ENCODE results near the gene CRAMP1. TPM values are rescaled to one million over a fixed set of nuclear protein-coding genes. Genes with fewer than 3 reads are reported as not detected.

CRAMP1 gene
- total RNA-seq, 1 donor from 2014 or later, result 10.0 TPM

DNA sequence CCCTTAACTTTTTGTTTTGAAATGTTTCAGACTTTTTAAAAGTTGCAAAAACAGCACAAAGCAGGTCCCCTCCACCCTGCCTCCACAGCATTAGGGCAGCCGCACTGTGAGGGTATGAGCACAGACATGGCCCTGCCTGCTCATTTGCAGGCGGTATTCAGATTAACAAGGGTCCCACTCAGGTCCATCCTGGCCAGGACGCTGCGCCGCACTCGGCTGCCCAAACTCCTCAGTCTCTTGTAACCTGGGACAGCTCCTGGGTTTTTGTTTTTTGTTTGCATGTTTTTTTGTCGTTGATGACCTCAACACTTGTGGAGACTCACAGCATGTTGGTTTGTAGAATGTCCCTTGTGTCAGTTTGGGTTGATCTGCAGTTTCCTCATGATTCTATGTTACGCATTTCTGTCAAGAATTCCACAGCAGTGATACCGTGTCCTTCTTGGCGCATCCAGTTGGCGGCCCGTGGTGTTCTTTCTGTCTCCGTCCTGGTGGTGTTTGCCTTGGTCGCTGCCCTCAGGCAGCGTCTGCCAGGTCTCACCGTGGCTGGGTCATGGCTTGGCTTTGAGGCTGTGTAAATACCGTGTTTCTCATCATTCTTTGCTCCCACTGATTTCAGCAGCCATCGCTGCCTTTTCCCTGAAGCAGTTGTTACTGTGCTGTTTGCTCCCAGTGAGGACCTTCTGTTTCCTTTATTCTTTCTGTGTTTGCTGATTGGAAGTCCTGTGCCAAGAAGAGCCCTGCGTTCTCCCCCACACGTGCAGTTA is 18.5 kb downstream of the CRAMP1 start:
- intact Hi-C loops (cut with DNase I), result no loop called here
- no peak for ATAC-seq (ENCODE audit: poor library complexity)

DNA sequence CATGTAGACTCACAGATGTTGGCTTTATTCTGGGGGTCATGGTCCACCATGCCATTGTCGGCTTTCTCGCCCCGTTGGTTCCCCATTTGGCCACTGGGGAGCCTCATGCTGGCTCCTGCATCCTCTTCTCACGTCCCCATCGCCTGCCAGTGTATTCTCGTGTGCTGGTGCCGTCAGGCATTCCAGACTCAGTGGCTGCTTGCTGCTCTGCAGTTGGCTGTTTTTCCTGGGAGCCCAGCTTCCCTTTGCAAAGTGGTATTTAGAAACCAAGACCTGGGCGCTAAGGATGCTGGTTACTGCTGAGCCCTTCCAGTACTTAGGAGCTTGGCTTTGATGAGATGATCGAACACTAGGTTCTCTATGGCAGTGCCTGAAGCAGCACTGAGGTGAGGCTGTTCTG is 19.1 kb downstream of the CRAMP1 start:
- ATAC-seq (ENCODE audit: poor library complexity), result no peak
- no peak for DNase-seq
- intact Hi-C loops (cut with DNase I), result no loop called here

More for the DNA sequence above, 18.5 kb downstream of the CRAMP1 start:
- DNase-seq, result no peak

DNA sequence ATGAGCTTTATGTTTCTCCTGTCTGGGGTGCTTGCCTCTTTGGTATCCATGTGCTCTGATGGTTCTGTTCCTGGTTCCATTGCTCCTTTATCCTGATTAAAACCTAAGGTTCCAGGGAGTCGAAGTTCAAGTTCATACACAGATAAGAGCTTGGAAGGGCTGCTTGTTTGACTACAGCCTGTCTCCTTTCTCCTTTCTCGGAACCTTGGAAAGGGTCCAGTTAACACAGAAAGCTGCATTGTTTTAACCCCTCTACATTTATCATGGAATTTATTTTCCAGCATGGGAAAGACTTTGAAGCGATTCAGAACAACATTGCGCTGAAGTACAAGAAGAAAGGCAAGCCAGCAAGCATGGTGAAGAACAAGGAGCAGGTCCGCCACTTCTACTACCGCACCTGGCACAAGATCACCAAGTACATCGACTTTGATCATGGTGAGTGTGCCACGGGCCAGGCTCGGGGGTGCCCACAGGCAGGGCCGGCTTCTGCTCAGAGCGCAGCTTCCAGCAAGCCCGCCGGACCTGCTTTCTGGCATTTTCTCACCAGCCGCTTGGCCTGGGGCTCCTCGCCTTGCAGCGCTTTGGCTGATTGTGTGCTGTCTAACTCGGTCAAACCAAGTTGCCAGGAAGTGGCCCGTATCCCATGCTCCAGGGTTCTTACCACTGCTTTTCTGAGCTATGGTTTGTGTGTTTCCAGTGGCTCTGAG is 19.9 kb downstream of the CRAMP1 start:
- DNase-seq, result no peak
- intact Hi-C loops (cut with DNase I), result no loop called here
- no peak for ATAC-seq (ENCODE audit: poor library complexity)

DNA sequence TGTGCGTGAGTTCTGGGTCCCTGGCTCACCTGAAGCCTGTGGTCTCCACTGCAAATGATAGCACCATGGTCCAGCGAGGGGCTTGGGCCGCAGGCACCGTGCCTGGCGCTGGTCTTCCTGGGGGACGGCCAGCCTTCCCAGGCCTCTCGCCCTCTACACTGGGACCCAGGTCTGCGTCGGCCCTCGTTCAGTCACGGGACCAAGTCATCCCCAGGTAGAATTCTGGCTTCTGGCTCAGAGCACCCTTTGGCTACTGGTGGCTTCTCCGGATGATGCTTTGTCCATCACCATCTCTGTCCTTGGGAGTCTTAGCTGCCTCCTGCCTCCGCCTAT is 20.4 kb downstream of the CRAMP1 start:
- no peak for ATAC-seq (ENCODE audit: poor library complexity)

DNA sequence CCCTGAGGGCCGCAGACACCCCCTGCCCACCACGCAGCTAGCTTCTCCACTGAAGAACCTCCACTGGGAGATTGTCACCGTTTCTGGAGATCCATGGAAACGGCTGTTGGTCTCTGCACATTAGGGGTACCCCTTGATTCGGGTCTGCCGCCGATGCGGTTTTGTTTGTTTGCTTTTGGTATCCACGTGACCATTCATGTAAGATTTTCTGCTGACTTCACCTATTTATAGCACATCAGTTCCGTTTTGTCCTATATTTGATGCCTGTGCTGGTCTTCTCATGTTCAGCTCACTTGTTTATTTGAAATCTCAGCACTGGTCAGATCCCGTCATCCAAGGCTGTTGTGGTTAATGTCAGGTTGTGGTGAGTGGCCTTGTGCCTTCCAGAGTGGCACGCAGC is 21.1 kb downstream of the CRAMP1 start:
- ATAC-seq (ENCODE audit: poor library complexity) (no peak), DNase-seq (no peak)
- intact Hi-C loops (cut with DNase I), result no loop called here

More for the DNA sequence above, 20.4 kb downstream of the CRAMP1 start:
- intact Hi-C loops (cut with DNase I), result no loop called here
- DNase-seq, result no peak

DNA sequence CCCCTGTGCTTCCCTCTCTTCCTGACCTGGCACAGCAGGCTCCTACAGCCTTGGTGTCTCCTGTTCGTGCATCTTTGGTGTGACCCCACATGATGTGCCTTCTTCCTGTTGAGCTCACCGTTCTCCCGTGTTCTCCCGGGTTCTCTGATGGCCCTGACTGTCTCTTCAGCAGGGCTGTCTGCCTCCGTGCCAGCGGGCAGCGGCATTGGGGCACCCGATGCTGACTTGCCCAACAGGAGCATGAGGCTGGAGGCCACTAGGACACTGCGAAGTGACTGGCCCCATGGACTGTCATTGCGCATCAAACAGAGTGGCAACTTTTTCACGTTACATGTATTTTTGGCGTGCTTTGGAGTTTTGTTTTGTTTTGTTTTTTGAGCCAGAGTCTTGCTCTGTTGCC is 22.4 kb downstream of the CRAMP1 start:
- no peak for ATAC-seq (ENCODE audit: poor library complexity)
- intact Hi-C loops (cut with DNase I), result no loop called here
- no peak for DNase-seq

DNA sequence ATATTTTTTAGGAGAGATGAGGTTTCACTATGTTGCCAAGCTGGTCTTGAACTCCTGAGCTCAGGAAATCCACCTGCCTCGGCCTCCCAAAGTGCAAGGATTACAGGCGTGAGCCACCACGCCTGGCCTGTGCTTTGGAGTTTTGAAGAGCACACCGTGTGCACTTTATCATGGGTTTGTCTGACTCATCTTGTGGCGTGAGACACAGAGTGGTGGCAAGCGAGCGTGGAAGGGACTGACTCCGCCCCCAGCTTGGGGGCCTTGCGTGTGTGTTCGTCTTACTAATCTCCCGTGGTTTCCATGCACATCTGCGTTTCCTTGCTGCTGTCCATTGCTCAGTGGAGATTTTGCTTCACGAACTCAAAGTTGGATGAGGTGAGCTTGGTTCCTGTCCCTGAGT is 22.9 kb downstream of the CRAMP1 start:
- DNase-seq (no peak), ATAC-seq (ENCODE audit: poor library complexity) (no peak)
- intact Hi-C loops (cut with DNase I), result no loop called here

DNA sequence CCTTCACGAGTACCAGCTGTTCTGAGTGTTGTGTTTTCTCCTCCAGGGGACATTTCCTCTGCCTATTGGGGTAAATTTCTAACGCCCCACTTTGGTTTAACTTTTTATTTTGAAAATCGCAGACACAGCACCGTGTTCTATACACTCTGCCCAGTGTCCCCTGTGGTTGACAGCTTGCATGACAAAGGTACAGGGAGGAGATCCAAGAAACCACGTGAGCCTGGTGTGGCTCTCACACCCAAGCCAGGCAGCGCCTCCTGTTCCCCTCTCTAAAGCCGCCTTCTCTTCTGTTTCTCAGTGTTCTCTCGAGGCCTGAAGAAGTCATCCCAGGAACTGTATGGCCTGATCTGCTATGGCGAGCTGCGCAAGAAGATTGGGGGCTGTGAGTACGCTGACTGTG is 25.4 kb downstream of the CRAMP1 start:
- ATAC-seq (ENCODE audit: poor library complexity) (peak; percentile 36), DNase-seq (no peak)
- intact Hi-C loops (cut with DNase I), result no loop called here

DNA sequence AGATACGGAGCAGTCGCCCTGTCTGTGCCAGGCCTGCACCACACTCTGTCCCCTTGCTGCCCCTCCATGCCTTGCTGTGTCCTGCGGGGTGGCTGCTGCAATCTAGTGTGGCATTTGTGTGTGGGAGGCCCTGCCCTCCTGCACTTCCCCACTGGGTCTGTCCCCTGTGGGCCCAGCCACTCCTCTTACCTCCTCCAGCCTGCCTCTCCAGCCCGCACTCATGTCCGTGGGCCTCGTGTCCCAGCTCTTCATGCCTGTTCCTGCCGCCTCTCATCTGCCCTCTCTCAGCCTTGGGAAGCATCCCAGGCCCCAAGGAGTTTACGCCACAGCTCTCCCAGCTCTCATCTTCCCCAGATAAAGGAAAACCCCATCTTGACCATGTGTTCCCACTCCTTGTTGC is 26.6 kb downstream of the CRAMP1 start:
- DNase-seq, result no peak
- intact Hi-C loops (cut with DNase I), result no loop called here
- ATAC-seq (ENCODE audit: poor library complexity), result no peak

DNA sequence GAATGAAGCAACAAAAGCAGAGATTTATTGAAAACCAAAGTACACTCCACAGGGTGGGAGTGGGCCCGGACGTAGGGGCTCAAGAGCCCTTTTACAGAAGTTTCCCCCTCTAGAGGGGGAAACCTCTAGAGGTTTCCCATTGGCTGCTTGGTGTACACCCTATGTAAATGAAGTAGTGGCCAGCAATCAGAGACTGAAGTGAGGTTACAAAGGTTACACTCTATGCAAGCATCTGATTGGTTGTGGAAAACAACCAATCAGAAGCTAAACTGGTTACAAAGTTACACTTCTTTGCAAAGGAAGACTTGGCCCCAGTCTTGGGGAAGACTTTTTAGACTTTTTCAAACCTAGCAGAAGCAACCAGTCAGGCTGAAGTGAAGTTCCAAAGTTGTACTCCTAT is 27.1 kb downstream of the CRAMP1 start:
- ATAC-seq (ENCODE audit: poor library complexity) (no peak), DNase-seq (no peak)
- intact Hi-C loops (cut with DNase I), result no loop called here

DNA sequence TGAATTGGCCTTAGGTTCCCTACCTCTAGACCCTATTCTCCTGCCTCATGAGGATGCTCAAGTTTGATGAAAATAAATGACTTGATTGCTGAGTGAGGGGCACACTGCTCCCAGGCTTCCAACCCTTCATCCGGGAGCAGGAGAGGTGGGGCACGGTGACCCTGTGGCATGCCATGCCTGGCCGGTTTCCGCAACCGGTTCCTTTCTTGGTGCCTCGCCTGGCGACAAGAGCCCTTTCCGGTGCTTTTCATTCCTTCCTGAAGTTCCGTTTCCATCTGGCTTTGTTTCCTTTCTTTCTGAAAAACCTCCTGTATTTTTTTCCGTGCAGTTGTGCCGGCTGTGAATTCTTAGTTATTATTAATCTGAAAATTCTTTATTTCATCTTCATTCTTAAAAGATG is 27.7 kb downstream of the CRAMP1 start:
- intact Hi-C loops (cut with DNase I), result no loop called here
- ATAC-seq (ENCODE audit: poor library complexity) (no peak), DNase-seq (no peak)

DNA sequence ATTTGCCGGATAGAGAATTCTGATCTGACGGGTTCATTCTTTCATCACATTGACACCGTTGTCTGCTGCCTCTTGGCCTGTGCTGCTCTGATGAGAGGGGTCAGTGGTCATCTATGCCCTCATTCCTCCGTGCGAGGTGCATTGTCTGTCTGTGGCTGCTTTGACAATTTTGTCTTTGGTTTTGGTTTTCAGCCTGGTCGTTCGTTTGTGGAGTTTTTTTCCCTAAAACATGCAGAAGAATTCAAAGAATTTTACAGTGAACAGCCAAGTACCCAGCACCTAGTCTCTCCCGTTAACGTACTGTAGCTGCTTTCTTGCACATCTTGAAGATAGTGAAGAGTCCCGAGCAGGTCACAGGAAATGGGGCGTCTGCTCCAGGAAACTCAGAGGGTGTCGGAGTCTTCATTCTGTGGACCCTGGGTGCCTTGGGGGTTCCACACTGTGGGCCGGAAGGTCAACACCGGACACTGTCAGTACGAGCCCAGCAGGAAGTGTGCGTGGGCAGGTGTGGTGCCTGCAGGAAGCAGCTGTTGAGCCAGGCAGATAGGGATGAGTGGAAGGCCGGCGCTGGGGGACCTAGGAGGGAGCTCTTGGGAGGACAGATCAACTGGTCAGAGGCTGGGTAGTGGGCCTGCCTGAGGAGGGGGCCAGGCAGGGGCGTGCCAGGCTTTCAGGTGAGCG is 28.2 kb downstream of the CRAMP1 start:
- DNase-seq, result no peak
- no peak for ATAC-seq (ENCODE audit: poor library complexity)
- intact Hi-C loops (cut with DNase I), result no loop called here

DNA sequence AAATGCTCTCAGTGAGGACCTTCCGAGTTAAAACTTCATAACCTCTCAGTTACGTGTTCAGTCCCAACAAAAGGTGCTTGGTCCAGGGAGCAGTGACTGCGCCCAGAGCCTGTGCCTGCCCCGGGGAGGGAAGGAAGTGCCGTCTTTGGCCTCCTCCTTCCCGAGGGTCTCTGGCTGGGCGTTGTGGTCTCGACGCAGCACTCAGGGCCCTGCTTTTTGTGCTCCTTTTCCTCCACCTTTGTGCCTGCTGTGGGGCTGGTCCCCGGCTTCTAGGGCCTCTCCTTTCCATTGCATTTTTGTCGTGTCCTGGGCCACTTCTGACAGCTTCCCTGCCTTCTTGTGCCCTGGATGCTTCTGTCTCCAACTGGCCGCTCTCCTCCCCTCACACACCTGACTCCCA is 29.1 kb downstream of the CRAMP1 start:
- ATAC-seq (ENCODE audit: poor library complexity), result no peak
- DNase-seq, result no peak
- intact Hi-C loops (cut with DNase I), result no loop called here

DNA sequence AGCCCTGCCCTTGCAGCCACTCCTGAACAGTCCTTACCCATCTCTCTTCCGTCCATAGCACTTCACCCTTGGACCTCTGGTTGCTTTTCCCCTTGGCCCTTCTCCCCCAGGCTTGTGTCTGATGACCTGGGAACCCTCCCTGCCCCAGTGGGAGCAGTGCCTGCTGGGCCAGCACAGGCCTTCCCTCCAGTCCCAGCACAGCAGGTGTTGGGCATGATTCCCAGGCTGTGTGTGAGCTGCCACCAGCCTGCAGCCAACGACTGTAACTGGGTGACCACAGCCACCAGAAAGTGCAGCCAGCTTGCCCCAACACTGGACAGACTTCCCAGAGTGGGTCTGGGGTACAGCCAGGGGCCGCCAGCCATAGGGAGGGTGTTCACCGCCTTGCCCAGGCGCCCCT is 30.0 kb downstream of the CRAMP1 start:
- ATAC-seq (ENCODE audit: poor library complexity), result peak; percentile 94
- peak; percentile 76 for DNase-seq
- intact Hi-C loops (cut with DNase I), result no loop called here

DNA sequence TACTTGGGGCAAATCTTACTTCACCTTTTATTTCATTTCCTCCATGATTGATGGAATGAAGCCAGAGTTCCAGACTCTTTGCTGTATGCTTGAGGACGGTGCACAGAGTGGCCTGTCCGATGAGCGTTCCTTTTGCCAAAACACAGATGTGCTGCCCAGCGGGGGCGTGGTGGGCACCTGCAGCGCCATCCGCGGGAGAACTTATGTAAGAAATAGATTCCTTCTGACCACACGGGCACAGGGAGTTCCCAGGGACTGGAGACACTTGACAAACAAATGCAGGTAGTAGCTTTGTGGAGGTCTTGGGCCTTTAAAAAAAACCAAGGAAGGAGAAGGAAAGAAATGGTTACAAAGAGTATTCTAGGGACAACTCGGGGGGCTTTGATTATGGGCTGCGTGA is 30.6 kb downstream of the CRAMP1 start:
- ATAC-seq (ENCODE audit: poor library complexity), result no peak
- no peak for DNase-seq
- intact Hi-C loops (cut with DNase I), result no loop called here

DNA sequence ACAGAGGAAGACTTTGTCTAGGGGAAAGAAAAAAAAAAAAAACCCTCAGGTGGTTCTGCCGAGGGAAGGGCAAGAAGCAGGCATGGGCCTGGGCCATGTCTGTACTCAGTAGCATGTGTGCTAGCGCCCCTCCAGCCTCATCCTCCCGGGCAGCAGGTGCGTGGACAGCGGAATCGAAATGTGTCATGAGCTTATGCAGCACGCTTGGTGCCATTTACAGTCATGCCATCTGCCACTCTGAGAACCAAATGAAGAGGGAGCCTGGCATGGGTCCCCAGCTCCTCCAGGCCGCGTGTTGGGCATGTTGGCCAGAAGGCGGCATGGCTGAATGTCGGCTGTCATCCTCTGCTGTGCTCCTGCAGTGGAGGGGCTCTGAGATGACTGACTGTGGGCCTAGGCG is 31.4 kb downstream of the CRAMP1 start:
- no peak for DNase-seq
- no peak for ATAC-seq (ENCODE audit: poor library complexity)
- intact Hi-C loops (cut with DNase I), result no loop called here

DNA sequence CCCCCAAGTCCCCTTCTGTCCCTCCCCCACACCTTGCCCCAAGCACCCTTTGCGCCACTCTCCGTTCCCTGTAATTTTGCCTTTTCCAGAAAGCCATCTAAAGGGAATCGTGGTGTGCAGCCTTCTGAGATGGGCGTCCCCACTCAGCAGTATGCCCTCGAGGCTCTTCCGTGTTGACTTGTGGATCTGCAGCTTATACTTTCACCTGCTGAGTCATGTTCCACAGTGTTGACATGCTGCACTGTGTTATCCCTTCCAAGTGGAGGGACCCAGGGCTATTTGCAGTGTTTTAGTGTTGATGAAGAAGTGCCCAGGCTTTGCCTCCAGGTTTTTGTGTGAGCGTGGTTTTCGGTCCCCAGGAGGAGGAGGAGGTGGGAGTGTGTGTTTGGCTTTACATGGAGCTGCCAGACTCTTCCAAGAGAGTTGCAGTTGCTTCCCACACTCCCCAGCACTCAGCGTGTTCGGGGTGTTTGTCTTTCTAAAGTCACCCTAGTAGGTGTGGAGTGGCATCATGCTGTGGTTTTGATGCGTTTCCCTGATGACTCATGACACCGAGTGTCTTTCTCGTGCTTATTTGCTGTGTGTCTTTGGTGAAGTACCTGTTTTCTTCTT is 33.9 kb downstream of the CRAMP1 start:
- intact Hi-C loops (cut with DNase I), result no loop called here
- DNase-seq (no peak), ATAC-seq (ENCODE audit: poor library complexity) (no peak)

DNA sequence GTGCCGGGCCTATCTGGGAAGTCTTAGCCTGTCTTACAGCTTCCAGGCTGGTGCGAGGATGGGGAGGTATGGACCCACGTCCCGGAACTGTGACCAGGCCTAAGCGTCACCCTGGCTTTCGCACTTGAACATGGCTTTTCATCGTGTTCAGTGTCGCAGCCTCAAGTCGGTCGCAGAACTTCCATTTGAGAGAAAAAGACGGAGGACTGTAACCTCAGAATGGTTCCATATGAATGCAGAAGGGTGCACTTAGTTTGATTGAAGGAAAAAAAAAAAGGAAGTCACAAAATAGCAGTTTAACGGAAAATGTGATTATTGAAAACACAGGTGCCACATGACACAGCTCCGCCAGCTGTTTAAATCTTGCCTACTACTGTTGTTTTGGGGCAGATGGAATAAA is 35.7 kb downstream of the CRAMP1 start:
- intact Hi-C loops (cut with DNase I), result no loop called here
- DNase-seq, result no peak
- no peak for ATAC-seq (ENCODE audit: poor library complexity)

DNA sequence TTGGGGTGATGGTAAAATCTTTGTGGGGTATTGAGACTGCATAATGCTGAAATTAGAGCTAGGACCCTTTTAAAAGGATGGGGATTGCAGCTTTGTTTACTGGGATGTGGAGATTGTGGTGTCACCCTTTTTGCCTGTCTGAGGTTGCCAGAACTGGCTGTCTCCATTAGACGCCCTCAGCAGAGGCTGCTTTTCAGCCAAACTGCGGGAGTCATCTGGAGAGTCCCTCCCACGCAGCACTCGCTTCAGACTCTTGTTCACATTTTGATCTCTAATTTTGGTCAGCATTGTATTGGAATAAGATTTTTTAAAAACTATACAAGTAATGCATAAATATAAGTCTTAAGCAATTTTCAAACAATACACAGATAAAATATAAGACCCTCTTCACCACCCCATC is 38.0 kb downstream of the CRAMP1 start:
- DNase-seq, result no peak
- intact Hi-C loops (cut with DNase I), result no loop called here
- ATAC-seq (ENCODE audit: poor library complexity), result no peak

Measured in Right ventricle myocardium superior (tissue), 1 donor.